GM12873 (cell line): ENCODE measurements around the gene C22orf39.

Experiments used
- CTCF ChIP-seq: IDR thresholded peaks from 2 replicates; pipeline ENCODE4 v1.5.1; 2012; ENCODE audit warnings: low read depth, mild to moderate bottlenecking, moderate library complexity, low read length, control low read depth; ENCODE audit not compliant: insufficient read depth; ENCODE audit errors: missing control alignments

C22orf39 gene

DNA sequence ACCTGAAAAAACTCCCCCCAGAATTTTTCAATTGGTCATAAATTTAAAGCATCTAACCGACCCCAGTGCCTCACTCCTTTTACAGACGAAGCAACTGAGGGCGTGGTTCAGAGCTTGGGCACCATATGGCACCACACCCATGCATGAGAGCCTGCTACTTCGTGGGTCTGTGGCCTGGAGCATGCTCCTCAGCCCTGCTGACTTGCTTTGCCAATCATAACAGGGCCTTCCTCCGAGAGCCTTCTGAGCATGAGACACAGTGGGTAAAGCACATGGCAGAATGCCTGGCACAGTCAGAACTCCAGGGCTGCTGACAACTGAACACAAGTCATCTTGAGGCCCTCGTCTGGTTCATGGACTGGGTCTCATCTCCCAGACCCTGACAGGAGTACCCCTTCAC, 49.3 kb downstream of the C22orf39 start:
- TF ChIP-seq CTCF = no peak

DNA sequence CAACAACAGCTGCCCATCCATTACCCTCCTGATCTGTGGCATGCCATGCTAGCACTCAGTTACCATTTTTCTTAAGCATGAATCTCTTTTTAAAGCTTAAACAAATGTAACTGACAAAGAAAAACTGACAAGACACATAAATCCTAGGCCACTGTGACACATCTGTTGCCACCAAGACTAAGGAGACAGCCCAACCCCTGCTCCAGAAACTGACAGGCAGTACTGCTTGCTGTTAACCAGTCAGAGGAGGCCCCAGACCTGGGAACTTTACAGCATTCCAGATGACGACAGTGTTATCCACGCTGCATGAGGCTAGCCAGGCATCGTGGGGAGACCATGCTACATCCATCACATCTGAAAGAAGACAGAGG, 49.8 kb downstream of the C22orf39 start:
- no peak for TF ChIP-seq CTCF

GRCh38 chr22:19396934-19397733, 50.4 kb downstream of the C22orf39 start:
- TF ChIP-seq CTCF = no peak

DNA sequence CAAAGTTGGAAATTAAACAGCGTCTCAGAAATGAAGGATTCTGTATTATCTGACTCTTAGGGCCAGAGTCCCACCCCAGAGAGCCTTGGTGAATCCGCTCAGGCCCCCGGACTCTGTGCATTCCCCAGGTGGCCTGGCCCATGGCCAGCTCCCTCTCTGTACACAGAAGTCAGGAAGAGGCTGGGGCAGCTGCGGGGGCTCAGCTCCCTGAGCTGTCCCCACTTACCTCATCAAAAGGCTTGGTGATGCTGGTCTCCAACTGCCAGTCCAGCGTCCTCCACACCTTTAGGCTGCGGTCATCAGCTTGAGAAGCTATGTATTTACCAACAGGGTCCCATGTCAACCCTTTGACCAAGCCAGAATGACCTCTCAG, 51.0 kb downstream of the C22orf39 start:
- no peak for TF ChIP-seq CTCF

DNA sequence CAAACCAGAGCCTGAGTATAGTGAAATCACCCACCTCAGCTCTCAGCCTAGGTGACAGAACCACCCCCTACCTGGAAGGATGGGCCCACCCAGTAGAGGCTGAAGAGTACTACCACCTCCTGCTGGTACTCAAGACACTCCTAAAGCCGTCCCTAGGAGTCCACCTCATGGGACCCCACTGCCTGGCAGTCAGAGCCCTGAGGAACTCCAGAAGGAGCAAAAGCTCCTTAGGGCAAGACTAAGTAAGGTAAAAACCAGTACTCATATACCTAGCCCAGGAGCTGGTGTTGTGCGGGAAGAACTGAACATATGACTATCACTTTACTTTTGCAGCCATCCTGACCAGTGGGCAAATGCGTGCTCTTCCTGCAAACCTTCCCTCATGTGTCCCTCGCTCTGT, 52.2 kb downstream of the C22orf39 start:
- TF ChIP-seq CTCF = no peak

GRCh38 chr22:19394274-19395050, 53.0 kb downstream of the C22orf39 start:
- TF ChIP-seq CTCF = no peak

- no peak for TF ChIP-seq CTCF
These were observed 53.8 kb downstream of the C22orf39 start for GRCh38 chr22:19393704-19394103.
